GM21360 (cell line): ENCODE data around the gene CAB39L.
A peak's percentile ranks its signal among the peaks of the same experiment; 100 is the strongest.

Source experiments
- ATAC-seq: cut with Tn5 transposase; IDR thresholded peaks from one replicate; pipeline ENCODE4 v1.9.1; 2021; ENCODE audit warnings: mild to moderate bottlenecking, moderate library complexity; ENCODE audit not compliant: unreplicated experiment

CAB39L gene

DNA sequence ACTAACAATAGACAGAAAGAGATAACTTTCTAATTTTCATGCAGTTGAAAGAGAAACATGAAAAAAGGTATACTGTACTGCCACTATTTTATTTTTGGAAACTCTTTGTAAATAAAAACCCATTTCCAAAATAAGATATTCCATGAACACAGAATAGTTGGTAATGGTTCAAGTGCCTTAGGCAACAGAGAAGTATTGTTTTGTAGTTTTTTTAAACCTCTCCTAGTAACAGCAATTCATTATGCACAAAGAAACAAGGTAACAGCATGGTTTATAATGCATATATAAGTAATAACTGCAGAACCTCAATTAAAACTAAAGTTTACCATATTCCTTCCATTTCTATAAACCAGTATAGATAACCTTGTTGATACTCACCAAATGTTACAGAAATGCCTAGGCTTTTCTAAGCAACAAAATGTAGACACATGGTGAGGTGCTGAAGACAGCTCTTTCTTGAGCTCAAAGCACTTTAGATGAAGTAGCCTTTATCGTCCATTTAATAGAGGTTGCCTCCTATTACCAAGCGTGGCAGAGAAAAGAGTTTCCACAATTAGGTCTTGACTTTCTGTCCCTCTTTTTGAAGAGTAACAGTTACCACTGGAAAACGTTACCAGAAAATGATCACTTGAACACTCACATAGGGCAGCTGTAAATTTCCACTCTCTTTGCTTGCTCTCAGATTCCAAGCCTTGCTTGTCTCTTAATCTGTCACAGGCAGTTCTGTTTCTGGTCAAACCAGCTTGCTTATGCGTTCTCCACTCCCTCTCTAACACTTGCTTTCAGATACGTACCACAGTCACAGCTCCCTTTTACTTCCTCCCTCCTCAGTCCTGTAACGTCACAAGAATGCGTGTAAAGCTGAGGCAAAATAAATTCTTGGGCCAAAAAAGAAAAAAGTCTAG is 42.9 kb downstream of the CAB39L start:
- ATAC-seq: peak; percentile 87

DNA sequence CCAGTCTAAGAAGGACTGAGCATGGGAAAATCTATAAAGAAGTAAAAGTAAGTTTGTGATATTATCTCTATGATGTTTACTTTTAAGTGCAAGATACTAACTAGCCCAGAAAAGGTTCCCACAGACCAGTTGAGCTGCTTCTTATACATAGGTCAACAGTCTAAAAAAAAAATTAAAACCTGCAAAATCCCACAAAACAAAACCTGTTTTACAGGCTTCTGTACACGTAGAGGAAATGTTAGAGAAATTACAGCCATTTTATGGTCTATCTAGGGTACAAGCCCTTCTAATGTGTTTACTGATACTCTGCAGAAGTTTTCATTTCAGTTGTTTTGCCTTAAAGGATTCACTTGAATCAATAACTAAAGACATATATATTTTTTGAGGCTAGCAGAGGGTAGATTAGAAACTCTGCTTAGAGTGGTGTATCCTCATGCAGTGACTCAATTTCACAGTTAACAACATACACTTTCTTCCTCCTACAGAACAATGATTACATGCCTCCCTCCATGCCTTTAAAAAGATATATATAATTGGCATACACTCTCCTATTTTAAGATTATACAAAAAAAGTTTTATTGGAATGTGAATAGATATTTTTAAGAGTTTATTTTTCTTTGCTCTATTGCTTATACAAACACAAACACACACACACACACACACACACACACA is 43.9 kb downstream of the CAB39L start:
- no peak for ATAC-seq

DNA sequence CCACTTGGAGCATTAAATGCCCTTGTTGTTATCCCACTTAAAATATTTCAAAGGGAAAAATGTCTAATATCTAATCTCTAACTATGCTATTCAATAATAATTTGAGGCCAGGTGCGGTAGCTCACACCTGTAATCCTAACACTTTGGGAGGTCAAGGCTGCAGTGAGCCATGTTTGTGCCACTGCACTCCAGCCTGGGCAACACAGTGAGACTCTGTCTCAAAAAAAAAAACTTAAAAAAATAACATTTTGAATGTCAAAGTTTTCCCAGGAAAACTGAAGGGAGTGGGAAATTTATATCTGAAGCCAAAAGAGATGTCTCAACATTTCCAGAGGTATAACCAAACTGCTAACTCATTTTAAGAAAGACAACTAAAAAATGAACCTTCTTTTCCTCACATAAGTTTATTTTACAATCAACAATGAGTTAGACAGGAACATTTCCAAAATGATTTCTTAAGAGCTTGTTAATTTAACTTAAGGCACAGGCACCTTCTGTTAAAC is 47.9 kb downstream of the CAB39L start:
- ATAC-seq: no peak

DNA sequence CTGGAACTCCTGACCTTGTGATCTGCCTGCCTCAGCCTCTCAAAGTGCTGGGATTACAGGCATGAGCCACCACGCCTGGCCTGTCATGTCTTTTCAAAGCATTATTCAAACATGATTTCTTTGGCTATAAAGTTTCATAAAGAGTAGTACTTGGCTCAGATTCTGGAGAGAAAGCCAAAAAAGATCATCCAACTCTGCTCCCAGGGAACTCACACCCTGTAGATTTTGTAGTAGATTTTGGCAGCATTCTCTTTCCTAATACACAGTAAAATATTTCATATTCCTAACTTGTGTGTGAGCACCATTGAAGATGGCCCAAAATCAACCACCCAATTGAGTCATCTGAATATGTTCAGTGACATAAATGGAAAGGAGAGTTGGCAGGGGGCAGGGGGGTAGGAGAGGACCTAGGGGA is 48.4 kb downstream of the CAB39L start:
- ATAC-seq: no peak

DNA sequence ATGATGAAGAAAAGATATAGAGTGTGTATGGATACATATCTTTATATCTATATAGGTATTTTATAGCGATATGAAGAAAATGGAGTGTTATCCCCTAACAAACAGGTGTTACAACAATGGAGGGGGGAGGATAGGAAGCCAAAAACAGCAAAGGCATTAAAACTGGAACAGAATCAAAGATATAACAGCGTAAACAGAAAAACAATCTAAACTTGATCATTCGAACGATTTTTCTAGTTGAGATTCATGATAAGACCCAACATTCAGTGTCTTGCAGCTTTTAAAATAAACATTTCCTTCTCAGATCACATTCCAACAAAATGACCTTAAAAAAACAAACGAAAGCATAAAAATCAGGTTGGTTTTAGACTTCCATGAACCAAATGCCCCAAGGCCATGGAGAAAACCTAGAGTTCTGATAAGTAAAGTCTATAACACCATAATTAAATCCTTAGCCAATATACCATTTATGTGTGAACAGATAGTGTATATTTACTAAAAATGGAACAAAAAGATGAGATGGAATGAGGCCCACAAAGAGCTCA is 55.7 kb downstream of the CAB39L start:
- ATAC-seq: no peak

DNA sequence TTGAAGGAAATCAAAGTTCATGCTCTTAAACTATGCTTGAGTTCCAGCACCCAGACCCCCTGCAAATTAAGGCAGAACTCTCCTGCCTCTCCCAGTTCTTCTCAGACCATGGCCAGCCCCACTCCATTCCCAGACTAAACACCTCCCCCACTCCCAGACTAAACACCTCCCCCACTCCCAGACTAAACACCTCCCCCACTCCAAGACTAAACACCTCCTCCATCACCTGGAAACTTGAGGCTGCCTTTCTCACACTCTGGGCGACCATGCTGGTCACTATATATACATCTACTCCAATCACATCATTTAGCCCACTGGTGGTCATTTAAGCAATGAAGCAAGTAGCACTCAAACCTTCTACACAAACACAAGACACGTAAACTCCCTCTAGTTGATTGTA is 57.2 kb downstream of the CAB39L start:
- no peak for ATAC-seq

DNA sequence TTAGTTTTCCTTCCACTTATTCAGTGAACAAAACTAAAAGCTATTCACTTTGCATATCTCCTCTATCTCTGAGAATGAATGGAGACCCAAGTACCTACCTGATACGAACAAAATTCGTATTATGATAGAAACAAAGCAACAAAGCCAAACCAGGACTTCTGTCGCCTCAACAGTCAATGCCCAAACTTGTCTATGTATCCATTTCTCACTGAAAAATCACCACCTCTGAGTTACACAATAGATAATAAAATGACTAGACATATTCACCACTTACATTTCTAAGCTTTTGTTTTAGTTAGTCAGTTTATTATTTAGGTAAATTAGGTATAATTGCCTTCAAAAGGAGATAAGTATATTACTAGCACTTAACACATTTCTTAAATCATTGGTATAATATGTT is 67.7 kb downstream of the CAB39L start:
- ATAC-seq: no peak

DNA sequence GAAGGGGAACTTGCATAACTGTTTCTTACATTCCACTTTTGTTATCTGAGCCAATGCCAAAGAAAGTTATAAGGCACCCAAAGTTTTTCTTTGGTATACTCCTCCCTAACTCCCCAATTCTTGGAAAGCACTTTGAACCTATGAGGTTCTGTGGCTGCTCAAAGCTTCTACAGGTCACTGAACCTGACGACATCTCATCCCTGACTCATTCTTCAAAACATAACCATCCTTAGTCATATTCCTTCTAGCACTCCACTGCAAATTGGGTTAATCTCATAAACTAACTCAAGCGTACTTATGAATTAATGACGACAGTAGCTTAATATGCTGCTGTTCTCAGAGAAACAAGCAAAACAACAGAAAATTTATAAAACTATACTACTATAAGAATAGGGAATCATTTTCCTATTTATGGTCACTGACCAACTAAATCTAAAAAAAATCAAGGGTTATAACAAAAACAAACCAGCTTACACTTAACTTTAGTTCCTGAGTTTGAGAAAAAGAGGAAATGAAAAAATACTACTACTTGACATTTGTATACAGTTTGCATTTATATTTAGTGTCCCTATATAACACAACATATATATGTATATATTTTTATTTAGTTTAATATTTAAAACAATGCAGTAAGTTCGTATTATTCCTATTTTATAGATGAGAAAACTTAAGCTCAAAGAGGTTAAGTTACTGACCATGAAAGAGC is 69.1 kb downstream of the CAB39L start:
- no peak for ATAC-seq

DNA sequence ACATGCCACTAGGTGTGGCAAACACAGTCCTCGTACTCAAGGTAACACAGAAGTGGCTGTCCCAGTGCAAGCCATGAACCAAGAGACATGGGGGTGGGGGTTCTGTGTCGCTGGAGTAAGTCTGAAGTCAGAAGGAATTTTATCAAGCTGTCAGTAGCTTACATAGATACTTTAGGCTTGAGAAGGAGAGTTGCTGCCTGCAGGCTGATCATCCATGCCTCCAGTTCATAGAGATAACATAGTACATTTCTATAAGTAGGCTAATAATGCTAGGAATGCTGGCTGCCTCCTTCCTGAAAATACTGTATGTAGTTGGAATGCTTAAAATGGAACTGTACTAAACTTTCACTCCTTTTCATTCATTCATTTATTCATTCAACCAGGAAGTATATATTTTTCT is 70.1 kb downstream of the CAB39L start:
- ATAC-seq: no peak

DNA sequence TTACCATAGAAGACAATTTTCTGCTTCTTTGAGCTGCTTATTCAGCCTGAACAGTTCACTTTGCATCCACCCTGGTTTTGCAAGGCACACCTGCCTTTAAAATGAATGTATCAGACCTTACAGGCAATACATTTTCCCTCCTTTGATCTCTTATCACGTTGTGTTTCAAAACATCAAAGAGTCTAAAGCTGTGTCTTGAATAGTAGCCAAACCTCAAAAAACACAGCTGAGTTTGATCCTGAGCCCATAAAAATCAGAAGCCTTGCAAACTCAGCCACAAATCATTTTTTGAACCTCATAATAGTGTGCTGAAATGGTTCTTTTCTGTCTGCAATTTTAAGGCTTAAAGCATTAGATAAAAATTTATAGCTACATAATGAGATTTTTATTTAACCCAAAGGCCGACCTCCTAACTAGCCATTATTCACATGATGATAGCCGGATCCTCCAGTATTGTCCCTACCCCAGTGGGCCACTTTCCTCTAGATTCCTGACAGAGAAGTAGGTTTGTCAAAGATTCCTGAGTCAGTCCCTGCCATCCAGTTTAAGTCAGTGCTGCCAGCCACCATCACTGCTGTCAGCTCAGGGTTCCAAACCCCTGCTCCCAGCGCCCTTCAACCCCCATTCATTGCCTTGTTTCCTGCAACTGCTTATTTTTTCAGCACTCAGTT is 71.8 kb downstream of the CAB39L start:
- no peak for ATAC-seq

DNA sequence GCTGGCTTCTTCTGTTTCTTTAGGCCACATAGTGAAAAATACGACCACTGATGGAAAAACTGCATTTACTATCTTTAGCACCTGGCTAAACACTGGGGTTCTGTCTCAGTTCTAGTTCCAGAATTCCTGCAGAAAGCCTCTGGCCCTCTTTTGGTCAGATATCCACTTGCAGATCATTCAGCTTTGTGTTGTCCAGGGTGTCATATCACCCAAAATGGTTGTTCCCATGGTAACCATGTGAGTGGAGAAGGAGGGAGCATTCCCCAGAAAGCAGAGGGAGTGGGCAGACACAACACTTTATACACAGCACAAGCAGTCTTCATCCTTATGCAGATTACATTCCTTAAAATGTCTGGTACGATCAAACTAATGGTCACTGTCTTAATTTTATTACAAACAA is 73.5 kb downstream of the CAB39L start:
- no peak for ATAC-seq

DNA sequence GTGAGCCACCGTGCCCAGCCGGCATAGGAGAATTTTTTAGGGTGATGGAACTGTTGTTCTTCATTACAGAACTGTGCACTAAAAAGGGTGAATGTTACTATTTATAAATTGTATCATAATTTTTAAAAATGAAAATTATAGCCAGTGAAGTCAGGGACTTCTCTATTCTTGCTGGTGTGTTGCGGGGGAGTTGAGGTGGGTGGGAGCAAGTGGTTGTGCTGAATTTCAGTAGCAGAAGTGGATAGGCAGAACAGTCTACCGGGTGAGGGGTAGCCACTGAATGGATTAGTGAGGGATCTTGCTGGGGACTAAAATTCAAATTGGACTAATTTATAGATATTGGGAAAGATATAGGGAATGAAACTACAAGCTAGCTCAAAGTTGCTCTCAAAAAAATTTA is 74.0 kb downstream of the CAB39L start:
- no peak for ATAC-seq

DNA sequence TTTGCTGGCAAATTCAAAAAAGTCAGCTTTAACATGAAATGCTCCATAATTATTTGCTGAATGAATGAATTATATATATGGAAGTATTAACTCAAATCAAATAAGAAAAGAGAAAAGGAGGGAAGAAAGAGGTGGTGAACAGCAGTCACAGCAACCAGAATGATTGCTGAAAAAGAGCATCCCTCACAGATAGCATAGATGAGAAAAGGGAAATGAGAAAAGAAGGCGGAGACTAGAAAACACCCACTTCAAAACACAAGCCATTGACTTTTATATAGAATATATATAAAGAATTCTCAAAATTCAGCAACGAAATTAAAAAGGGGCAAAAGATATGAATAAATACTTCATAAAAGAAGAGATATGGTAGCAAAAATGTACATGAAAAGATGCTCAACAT is 75.2 kb downstream of the CAB39L start:
- no peak for ATAC-seq

DNA sequence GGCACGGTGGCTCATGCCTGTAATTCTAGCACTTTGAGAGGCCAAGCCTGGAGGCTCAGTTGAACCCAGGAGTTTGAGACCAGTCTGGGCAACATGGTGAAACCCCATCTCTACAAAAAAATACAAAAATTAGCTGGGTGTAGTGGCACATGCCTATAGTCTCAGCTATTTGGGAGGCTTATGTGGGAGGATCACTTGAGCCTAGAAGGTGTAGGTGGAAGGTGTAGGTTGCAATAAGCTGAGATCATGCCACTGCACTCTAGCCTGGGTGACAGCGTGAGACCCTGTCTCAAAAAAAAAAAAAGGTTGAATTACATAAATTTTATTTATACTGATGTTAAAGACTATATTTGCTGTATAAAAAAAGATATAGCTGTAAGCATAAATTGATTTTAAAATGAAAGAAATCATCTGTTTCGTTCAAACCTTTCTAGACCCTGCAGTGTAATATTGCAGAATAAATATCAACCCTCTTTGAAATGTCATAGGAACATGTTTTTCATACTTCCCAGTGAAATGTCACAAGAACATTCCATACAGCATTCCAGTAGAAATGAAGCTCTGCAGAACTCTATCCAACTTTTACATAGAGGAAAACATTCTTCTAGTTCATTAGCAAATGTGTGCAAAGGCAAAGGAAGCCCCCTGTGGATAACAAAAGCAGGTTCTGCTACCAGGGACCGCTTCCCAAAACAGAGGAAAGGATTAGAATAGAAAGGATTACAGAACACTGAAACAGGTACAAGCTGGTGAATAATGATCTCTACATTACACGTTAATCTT is 76.0 kb downstream of the CAB39L start:
- no peak for ATAC-seq

DNA sequence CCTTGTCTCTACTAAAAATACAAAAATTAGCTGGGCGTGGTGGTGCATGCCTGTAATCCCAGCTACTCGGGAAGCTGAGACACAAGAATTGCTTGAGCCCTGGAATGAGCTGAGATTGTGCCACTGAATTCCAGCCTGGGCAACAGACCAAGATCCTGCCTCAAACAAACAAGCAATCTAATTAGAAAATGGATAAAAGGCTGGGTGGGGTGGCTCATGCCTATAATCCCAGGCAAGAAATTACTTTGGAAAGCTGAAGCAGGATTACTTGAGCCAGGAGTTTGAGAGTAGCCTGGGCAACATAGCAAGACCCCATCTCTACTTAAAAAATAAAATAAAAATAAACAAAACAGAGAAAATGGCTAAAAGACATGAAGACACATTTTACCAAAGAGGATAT is 77.0 kb downstream of the CAB39L start:
- no peak for ATAC-seq

DNA sequence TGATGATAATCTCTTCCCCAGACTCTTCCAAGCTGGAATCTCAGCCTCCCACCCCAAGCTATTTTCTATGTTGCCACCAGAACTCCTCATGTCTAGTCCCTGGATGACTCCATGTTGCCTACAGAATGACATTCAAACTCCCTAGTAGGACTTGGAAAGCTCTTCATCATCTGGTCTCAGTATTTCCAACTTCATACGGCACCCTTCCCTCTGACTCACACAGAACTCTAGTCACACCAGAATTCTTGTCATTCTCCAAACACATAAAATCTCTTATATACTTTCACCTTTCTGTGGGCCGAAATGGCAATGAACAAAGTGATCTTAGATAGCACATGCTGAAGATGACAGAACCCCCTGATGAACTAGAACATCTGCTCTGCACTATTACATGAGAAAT is 86.2 kb downstream of the CAB39L start:
- no peak for ATAC-seq

DNA sequence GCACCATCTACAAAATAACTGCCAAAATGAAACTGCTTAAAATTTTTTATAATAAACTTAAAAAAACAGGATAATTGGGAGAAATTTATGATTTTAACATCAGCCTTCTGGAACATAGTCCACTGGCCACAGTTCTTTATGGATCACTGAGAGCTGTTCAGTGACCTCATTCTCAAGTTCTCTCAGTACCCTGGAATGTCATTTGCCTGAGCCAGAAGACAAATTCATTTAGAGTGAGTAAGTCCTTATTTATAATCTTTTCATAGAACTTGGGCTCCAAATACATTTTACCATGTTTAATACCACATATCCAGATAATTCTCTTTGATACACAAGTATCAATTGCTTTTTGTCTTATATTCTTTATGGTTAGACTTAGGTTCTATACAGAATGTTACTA is 87.6 kb downstream of the CAB39L start:
- no peak for ATAC-seq

DNA sequence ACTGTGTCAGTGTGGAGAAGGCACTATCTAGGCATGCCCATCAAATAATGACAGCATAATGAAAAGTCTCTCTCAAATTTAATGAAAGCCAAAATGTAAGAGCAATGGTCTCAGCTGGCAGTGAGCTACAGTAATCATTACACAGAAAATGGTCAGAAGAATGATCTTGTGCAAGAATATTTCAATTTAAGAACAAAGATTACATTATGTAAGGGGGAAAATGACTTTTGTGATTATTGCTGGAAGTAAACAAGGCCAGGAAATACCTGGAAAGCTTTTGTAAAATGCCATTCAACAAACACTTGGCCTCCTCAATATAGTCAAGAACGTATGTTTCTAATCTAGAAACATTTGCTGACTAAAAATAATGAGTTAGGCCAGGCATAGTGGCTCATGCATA is 89.1 kb downstream of the CAB39L start:
- no peak for ATAC-seq

DNA sequence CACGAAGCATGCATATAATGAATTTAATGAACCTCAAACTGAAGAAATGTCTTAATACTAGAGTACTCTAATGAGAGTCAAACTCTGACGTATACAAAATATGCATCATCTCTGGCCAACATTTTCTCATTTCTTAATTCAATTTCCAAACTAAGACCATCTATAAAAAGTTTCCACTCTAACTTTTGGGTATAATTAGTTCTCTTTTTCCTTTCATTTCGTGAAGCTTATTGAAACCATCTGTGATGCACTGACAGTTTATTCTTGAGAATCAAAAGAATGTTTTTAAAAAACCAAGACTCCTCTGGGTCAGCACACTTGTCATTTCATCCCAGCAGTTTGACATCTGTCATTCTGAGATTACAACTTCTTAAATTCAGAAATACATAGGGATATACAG is 90.0 kb downstream of the CAB39L start:
- ATAC-seq: no peak

DNA sequence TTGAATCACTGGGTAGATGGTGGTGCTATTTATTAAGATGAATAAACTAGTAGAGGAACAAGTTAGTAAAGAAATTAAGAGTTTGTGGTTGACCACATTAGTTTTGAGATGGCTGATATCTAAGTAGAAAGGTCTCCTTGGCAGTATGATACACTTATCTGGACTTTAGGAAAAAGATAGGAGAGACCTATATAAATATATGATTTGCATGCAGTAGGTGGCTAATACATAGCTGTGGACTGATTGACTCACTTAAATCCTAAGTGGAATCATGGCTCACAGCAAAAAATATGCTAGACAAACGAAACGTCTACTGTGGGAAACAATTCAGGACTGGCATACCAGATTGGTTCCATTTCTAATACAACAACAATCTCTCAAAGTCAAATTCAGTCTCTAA is 92.0 kb downstream of the CAB39L start:
- ATAC-seq: no peak
